ENCODE data around the gene MYH6. TPM values are rescaled to one million over a fixed set of nuclear protein-coding genes. Genes with fewer than 3 reads are reported as not detected.

MYH6 gene
- total RNA-seq (2014; rRNA removed; shearing (Covaris generic)) = not detected in 2 replicates

GRCh38 chr14:23407516-23408306 lies at the start of gene MYH6:
Gene MYH6, minus strand, starts transcription at chr14:23408273. Its CDS starts 1,050 bp downstream, at chr14:23407223.
- DNase-seq (ENCODE audit: low read depth) = no peak

GRCh38 chr14:23456883-23457586 lies 49.0 kb upstream of the MYH6 start:
- DNase-seq (ENCODE audit: low read depth) = peak; percentile 14

- no peak for DNase-seq (ENCODE audit: low read depth)
Observed at GRCh38 chr14:23454445-23454856, 46.4 kb upstream of the MYH6 start.

DNA sequence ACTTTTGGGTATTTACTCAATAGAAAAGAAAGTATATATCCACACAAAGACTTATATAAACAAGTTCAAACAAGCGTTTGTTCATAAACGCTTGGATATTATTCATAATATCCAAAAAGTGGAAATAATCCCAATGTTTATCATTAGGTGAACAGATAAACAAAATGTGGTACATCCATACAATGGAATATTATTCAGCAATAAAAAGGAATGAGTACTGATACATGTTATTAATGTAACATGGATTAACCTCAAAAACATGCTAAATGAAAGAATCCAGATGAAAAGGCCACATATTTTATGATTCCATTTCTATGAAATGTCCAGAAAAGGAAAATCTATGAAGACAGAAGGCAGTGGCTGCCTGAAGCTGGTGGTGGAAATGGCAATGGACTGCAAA lies 44.2 kb upstream of the MYH6 start:
- no peak for DNase-seq (ENCODE audit: low read depth)

- DNase-seq (ENCODE audit: low read depth) = no peak
Observed at GRCh38 chr14:23450379-23450778, 42.3 kb upstream of the MYH6 start.

GRCh38 chr14:23449314-23449713 lies 41.2 kb upstream of the MYH6 start:
- no peak for DNase-seq (ENCODE audit: low read depth)

- DNase-seq (ENCODE audit: low read depth) = no peak
Observed at GRCh38 chr14:23447361-23448350, 39.6 kb upstream of the MYH6 start.

- no peak for DNase-seq (ENCODE audit: low read depth)
Observed at GRCh38 chr14:23446291-23446851, 38.3 kb upstream of the MYH6 start.

DNA sequence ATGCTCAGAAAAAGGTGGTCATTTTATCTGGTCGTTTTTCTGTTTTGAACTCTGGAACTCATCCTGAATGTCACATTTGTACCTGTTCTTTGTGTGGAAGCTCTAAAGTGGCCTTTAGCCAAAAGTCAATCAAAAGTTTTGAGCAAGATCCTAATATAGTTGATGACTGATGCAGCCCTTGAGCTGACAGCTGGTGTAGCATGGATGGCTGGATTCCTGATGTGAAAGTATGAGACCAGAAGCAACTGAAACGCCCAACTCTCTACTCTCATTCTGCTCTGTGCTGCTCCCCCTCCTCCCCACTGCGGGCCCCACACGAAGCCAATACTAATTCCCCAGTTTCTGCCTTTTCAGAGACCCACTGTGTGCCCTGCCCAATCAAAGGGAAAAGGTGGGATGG lies 37.7 kb upstream of the MYH6 start:
- no peak for DNase-seq (ENCODE audit: low read depth)

GRCh38 chr14:23444314-23444713 lies 36.2 kb upstream of the MYH6 start:
- no peak for DNase-seq (ENCODE audit: low read depth)

DNA sequence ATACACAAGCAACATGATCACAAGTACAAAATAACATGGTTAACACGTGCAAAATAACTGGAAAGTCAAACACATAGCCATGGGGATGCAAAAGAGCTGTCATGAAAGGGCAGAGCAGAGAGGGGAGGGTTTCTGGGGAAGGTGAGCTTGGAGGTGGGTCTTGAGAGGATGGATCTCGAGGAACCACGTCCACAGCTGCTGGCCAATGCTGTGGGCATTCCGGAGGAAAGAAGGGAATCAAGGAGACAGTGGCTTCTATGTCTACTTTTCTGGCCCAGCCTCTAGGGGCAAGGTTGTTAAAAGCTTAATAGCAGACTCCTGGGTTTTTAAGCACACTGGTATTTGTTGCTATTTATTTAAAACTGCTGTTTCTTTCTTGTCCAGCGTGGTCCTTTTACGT lies 35.8 kb upstream of the MYH6 start:
- DNase-seq (ENCODE audit: low read depth) = no peak

- no peak for DNase-seq (ENCODE audit: low read depth)
Observed at GRCh38 chr14:23443411-23443812, 35.3 kb upstream of the MYH6 start.

GRCh38 chr14:23442721-23443356 lies 34.8 kb upstream of the MYH6 start:
- no peak for DNase-seq (ENCODE audit: low read depth)

DNA sequence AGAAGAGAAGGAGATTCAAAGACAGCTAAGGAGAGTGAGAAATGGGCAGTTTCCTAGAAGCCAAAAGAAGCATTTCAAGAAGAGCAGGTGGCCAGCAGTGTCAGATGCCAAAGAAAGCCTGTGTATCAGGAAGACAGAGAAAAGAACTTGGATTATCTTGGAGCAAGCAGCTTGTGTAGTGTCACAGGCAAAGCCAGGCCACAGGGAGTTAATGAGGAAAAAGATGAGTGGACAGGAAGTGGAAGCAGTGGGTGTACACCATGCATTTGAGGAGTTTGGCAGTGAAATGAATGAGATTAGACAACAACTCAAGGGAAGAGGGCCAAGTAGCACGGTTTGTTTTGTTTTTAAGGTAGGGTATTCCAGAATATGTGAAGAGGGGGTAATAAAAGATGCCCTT lies 33.0 kb upstream of the MYH6 start:
- DNase-seq (ENCODE audit: low read depth) = peak; percentile 3

GRCh38 chr14:23439107-23439835 lies 31.2 kb upstream of the MYH6 start:
- DNase-seq (ENCODE audit: low read depth) = no peak

- no peak for DNase-seq (ENCODE audit: low read depth)
Observed at GRCh38 chr14:23438101-23438971, 30.3 kb upstream of the MYH6 start.

DNA sequence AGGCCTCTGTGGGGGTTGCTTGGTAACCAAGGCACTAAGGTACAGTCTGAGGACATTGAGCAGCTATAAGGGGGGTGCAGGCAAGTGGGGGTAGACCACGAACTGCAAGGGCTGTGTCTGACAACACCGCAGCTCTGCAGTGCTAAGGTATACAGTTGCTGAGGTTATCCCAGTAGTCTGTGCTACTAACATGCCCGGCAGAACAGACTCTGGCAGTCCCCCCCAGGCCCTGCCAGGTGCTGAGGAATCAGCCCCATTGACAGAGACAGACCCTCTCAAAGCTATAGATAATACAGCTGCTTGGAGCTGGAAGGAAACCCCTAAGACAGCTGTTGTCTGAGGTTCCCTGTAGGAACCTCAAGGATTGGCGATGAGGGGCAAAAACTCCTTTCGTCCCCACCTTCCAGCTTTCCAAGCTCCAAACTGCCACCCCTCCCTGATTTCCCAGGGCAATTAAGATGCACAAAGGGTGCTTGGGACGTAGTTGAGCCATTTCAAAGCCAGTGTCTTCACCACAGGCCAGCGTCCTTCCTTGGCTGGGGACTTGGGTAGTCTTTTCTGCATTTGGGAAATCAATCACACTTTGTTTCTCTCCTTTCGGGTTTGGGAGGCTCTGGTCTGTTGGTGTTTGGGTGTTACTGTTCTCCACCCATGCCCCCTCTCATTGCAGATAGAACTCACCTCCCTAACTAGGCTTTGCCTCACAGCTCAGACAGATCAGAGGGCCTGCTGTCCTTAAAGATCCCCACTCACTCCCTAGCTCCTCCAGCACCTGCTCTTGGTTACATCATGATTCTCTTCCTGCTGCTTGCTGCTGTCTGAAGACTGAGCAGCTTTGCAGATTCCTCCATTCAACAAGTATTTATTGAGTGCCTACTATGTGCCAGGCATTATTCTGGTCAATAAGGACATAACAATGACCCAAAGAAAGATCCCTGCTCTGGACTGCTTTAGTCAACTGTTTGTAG lies 29.3 kb upstream of the MYH6 start:
- no peak for DNase-seq (ENCODE audit: low read depth)
